HG03139 (cell line): Measurements from ENCODE around the gene FUCA2.
"Not testable (repeated sequence)": the region's sequence is repeated elsewhere in the genome, so short reads cannot be mapped to it uniquely, and the experiment has no call there.

Experiments used
- ATAC-seq: cut with Tn5 transposase; IDR thresholded peaks from one replicate; pipeline ENCODE4 v1.9.1; 2021; ENCODE audit not compliant: unreplicated experiment

FUCA2 gene

DNA sequence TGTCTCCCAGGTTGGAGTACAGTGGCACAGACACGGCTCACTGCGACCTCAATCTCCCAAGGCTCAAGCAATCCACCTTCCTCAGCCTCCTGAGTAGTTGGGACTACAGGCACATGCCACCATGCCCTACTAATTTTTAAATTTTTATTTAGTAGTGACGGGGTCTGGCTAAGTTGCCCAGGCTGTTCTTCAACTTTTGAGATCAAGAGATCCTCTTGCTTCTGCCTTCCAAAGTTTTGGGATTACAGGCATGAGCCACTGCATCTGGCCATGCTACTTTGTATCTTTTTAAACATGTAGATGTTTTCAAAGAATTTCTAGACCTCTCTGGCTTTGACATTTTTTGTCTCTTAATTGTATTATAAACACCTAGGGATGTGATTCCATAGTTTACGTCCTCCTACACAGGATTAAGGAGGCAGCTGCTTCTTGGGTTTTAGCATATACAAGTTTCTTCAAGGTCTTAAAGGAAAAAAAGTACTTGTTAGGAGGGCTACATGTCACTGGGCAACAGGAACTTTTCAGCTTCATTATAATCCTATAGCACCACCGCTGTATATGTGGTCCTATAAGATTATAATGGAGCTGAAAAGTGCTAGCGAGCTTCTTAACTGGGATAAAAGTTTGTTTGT, 62.3 kb downstream of the FUCA2 start:
- ATAC-seq: no peak

DNA sequence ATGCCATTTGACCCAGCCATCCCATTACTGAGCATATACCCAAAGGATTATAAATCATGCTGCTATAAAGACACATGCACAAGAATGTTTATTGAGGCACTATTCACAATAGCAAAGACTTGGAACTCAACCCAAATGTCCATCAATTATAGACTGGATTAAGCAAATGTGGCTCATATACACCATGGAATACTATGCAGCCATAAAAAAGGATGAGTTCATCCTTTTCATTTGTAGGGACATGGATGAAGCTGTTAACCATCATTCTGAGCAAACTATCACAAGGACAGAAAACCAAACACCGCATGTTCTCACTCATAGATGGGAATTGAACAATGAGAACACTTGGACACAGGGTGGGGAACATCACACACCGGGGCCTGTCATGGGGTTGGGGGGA, 63.7 kb downstream of the FUCA2 start:
- ATAC-seq: not testable (repeated sequence)
